HFFc6 (cell line): ENCODE results near the gene NKD1. TPM values are rescaled to one million over a fixed set of nuclear protein-coding genes. Genes with fewer than 3 reads are reported as not detected.

ENCODE experiments used
- DNase-seq: peaks from one replicate; pipeline ENCODE4 v3.0.0-alpha.2; 2018
- H3K27ac Mint-ChIP-seq: 2 replicates; pipeline ENCODE4 v1.8.0; 2020; ENCODE audit warnings: mild to moderate bottlenecking, mixed read lengths
- H3K27me3 Mint-ChIP-seq: 2 replicates; pipeline ENCODE4 v1.8.0; 2021; ENCODE audit warnings: mild to moderate bottlenecking, moderate library complexity, mixed read lengths; ENCODE audit not compliant: insufficient read depth
- H3K36me3 Mint-ChIP-seq: 2 replicates; pipeline ENCODE4 v1.8.0; 2021; ENCODE audit warnings: low read depth, mixed read lengths
- H3K4me1 Mint-ChIP-seq: 2 replicates; pipeline ENCODE4 v1.8.0; 2020; ENCODE audit warnings: low read depth, mixed read lengths
- H3K4me3 Mint-ChIP-seq: 2 replicates; pipeline ENCODE4 v1.8.0; 2020; ENCODE audit warnings: mild to moderate bottlenecking, moderate library complexity, mixed read lengths
- H3K9me3 Mint-ChIP-seq: 2 replicates; pipeline ENCODE4 v1.8.0; 2020; ENCODE audit warnings: mild to moderate bottlenecking, mixed read lengths
- total RNA-seq, 6 experiments: library from RNA; stranded (reverse); fragmentation: NEBNext Ultra II Directional; extraction: Animal tissue kit (Norgen Biotek cat#: 25700); gene quantifications; 2 replicates in 1 of 6; 3 replicates in 5 of 6; pipeline ENCODE4 v1.2.3, GENCODE V29; 2021
- TF ChIP-seq, protein P1 (sequence below): fragments of 200-600 bp; sonication (generic); IDR thresholded peaks from 2 replicates; pipeline ENCODE4 v1.5.0; 2021; ENCODE audit warnings: antibody characterized with exemption, mild to moderate bottlenecking

The NKD1 gene
- total RNA-seq, 6 experiments from 2014 or later: not detected

DNA sequence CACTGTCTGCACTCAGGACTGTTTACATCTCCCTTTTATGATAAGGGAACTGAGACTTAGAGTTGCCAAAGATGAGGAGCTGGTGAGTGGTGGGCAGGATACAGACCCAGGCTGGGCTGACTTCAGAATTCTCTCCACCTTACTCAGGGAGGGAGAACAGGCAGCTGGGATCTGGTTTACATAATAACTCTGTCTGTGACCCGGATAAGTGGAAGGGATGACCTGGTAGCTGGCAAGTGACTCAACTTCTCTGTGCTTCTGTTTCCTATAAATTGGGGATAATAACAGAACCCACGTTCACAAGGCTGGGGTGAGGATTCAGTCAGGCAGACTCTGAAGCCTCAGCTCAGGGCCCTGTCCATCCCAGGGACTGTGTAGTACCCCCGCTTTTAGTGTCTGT, 130.3 kb downstream of the NKD1 start:
- DNase-seq: no peak
- Mint-ChIP-seq H3K27me3 (peaks cover 15% of the 10 kb centered on the region), H3K4me3 (no peak overlapping the region), H3K4me1 (no peaks in the 10 kb centered on the region), H3K9me3 (peaks cover 4% of the 10 kb centered on the region), H3K36me3 (no peaks in the 10 kb centered on the region; the same call in 1 of the 2 replicates), H3K27ac (no peak overlapping the region)
- TF ChIP-seq, protein P1, sequence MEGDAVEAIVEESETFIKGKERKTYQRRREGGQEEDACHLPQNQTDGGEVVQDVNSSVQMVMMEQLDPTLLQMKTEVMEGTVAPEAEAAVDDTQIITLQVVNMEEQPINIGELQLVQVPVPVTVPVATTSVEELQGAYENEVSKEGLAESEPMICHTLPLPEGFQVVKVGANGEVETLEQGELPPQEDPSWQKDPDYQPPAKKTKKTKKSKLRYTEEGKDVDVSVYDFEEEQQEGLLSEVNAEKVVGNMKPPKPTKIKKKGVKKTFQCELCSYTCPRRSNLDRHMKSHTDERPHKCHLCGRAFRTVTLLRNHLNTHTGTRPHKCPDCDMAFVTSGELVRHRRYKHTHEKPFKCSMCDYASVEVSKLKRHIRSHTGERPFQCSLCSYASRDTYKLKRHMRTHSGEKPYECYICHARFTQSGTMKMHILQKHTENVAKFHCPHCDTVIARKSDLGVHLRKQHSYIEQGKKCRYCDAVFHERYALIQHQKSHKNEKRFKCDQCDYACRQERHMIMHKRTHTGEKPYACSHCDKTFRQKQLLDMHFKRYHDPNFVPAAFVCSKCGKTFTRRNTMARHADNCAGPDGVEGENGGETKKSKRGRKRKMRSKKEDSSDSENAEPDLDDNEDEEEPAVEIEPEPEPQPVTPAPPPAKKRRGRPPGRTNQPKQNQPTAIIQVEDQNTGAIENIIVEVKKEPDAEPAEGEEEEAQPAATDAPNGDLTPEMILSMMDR: no peak

DNA sequence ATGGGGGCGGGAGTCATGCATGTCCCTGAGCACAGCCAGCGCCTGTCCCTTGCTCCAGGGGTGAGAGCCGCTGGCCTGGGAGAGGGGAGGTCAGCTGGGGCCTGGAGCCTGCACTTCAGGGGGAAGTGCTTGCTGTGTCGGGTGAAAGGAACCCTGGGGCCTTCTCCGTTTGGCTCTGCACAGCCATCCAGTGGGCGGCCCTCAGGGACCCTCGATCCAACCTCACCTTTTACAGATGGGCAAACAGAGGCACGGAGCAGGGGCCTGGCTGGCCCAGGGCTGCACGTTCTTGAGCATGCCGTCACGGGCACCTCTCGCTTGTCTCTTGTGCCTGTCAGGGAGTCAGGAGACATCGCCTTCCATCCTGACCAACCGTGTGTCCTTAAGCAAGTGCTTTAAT, 131.1 kb downstream of the NKD1 start:
- DNase-seq: no peak
- no peaks in the 10 kb centered on the region for H3K36me3 Mint-ChIP-seq
- TF ChIP-seq, protein P1: no peak
- H3K9me3 Mint-ChIP-seq: no peaks in the 10 kb centered on the region
- H3K4me3 Mint-ChIP-seq: no peak overlapping the region
- no peak overlapping the region for H3K27ac Mint-ChIP-seq
- H3K27me3 Mint-ChIP-seq: peaks cover 22% of the 10 kb centered on the region
- no peaks in the 10 kb centered on the region for H3K4me1 Mint-ChIP-seq

DNA sequence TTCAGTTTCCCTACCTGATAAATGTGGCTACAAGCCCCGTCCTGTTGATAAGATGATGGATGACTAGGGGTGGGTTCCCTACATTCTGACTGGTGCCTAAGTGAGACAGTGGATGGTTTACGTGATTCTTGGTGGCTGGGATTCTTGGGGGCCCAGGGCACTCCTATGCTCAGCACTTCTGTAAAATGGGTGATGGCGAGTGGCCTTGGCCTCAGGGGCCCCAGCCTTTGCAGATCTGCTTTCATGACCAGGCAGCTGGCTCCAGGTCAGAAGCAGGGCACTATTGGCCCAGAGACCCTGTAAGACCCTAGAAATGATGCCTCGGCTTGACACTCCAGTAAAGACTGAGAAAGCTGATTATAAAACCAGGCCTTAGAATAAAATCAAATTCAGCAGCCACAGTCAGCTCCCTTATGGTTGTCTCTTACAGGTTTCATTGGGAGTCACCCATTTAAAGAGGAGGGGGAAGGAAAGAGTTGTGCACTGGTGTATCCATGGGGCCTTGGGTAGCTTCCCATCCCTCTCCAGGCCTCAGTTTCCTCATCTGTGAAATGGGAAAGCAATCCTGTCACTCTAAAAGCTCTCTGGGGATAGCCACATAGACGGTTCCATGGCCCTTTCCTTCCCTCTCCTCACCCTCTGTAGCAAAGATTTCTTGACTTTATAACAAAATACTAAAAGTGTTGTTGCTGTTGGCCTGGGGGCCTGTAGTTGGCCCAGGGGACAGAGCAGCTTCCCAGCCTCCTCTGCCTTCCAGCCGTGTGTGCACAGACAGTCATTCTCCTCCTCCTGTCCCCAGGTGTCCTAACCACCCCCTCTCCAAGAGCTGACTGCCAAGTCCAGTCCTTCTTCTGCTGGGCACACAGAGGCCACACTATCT, 131.7 kb downstream of the NKD1 start:
- Mint-ChIP-seq H3K4me3 (no peak overlapping the region), H3K27me3 (peaks cover 22% of the 10 kb centered on the region), H3K9me3 (no peaks in the 10 kb centered on the region), H3K27ac (no peak overlapping the region), H3K36me3 (no peaks in the 10 kb centered on the region), H3K4me1 (no peaks in the 10 kb centered on the region)
- TF ChIP-seq, protein P1: no peak
- no peak for DNase-seq

DNA sequence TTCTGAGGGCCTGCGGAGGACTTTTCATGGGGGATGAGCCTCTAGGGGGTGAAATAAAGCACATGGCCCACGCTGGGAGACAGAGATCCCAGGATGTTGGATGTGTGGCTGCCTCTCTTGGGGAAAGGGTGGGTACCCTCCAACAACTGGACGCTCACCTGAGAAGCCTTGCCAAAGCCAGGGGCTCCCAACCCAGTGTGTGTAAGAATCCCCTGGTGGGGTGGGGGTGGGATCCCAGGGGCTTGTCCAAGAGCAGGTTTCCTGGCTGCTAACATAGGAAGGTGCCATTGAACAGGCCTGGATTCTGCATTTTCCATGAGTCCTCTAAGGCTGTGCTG, 132.3 kb downstream of the NKD1 start:
- H3K9me3 Mint-ChIP-seq: no peaks in the 10 kb centered on the region
- H3K4me1 Mint-ChIP-seq: no peaks in the 10 kb centered on the region
- no peak overlapping the region for H3K4me3 Mint-ChIP-seq
- H3K27me3 Mint-ChIP-seq: peaks cover 22% of the 10 kb centered on the region
- H3K36me3 Mint-ChIP-seq: no peaks in the 10 kb centered on the region
- no peak for DNase-seq
- H3K27ac Mint-ChIP-seq: no peak overlapping the region
- TF ChIP-seq, protein P1: no peak

DNA sequence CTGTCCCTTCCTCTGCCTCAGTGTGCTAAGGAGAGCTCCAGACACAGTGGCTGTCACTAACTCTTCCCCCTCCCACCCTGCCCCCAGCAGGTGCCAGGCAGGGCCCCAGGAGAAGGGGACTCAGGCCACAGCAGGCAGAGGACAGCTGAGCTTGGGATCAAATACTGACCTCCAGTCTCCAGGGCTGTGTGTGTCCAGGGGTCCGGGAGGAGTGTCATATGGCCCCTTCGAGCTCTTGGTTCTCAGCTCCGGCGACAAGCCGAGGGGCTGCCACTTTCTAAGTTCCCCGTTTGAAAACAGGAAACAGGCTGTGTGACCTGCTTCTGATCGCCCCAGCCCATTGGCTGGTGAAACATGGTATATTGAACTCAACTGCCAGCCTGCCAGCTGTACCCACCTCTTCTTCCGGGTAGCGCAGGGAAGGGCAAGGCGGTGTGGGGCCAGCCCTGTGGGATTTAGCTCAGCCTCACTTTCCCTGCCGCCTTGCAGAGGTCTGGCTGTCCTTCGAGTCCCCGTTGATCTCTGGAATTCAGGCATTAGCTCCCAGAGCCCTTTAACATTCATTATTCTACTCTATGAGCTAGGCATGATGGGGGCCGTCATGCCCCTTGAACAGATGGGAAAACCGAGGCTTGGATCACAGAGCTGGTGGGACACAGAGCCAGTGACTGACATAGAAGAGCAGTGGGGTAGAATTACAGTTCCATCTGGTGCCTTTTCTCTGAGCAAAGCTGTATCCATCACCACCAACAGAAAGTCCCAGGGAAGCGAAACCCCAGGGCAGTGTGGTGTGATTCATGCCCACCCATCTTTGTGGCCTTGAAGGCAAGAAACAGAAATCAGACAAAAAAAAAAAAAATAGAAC, 133.1 kb downstream of the NKD1 start, which contains the start of gene SNX20:
Gene SNX20 (minus strand): TSS at position 292 of the 865 bp plus-strand sequence. CDS start 3,786 bp downstream, outside the sequence.
- Mint-ChIP-seq H3K4me1 (no peaks in the 10 kb centered on the region), H3K4me3 (no peak within 1 kb of the TSS), H3K27ac (no peak within 1 kb of the TSS), H3K27me3 (peaks cover 28% of the 10 kb centered on the region), H3K36me3 (no peaks in the 10 kb centered on the region), H3K9me3 (no peaks in the 10 kb centered on the region)
- DNase-seq: no peak
- TF ChIP-seq, protein P1: no peak
